Measurements from ENCODE around the gene FXYD5. TPM values are rescaled to one million over a fixed set of nuclear protein-coding genes. Genes with fewer than 3 reads are reported as not detected.

Gene FXYD5
- total and polyA plus RNA-seq, 9 of the 15 experiments (the other 6 are each of a cell fraction or from before 2014, with no cell fraction given) = 104 to 537 (median 174) TPM

DNA sequence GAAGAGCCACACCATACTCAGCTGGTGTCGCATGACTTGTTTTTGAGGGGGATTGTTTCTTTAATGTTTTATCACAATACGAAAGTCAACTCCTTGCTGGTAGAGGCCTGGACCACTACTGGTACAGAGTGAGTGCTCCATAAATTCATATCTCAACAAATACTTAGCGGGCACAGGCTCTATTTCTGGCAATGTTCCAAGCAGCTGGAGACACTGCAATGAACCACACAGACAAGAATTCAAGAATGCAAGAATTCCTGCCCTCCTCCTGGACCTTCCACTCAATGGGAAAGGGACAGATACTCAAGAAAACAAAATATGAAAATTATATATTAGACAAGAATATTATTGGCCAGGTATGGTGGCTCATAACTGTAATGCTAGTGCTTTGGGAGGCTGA lies 5.1 kb upstream of the FXYD5 start:
- ChIA-PET POLR2A (interaction anchor here (1.1 to 1.2 kb wide), 2 partner anchors 9 to 115 kb away, joined by 4 read pairs; no protein-coding TSS in a partner anchor), CTCF (ENCODE audit: low intra/inter-chr PET ratio) (no interaction called here)
- WGBS (ENCODE audit: insufficient coverage, low coverage, missing lambda C conversion rate) = 84% methylated on average over 3 of the region's 3 CpGs
- Histone ChIP-seq H3K27ac (ENCODE audit: extremely low read depth, low read depth, low read length) (no peak overlapping the region), H4K20me1 (replicated peaks; ENCODE audit: control insufficient read depth, insufficient read depth, low read length) (peaks cover 8% of the 10 kb centered on the region), H3K9me3 (replicated peaks; ENCODE audit: control insufficient read depth, insufficient read depth, low read depth, low read length) (no peaks in the 10 kb centered on the region), H3K36me3 (ENCODE audit: control insufficient read depth, insufficient read depth, low read length) (peaks cover 8% of the 10 kb centered on the region; the same call in 2 of the 3 replicates), H3K4me3 (no peak overlapping the region), H3K27me3 (ENCODE audit: control insufficient read depth in 2 of 2, insufficient read depth in 2 of 2, low read length in 2 of 2) (no peaks in the 10 kb centered on the region), H3K4me2 (ENCODE audit: insufficient read depth, low read length) (no peak overlapping the region), H2AFZ (ENCODE audit: low read depth, low read length) (no peak overlapping the region), H3K79me2 (ENCODE audit: control insufficient read depth, insufficient read depth, low read length) (peaks cover 13% of the 10 kb centered on the region), H3K9ac (ENCODE audit: insufficient read depth in 1 of 2, low read depth in 2 of 2, low read length in 2 of 2) (no peak overlapping the region), H3K9me1 (ENCODE audit: control insufficient read depth, insufficient read depth, low read length) (no peaks in the 10 kb centered on the region), H3K4me1 (replicated peaks in 1 of 2; ENCODE audit: control insufficient read depth in 2 of 2, insufficient read depth in 2 of 2, low read length in 2 of 2) (peaks cover 5 to 26% of the 10 kb centered on the region in 2 experiments; a peak in 4 of 5 replicates)
- DNase-seq (ENCODE audit: extremely low read depth in 1 of 4, low spot score in 3 of 4) (no peak), ATAC-seq (no peak), FAIRE-seq (no peak)
- in situ Hi-C loops (cut with MboI) = no loop called here
- no peak for TF ChIP-seq HNRNPLL (IDR thresholded peaks at IDR 0.05; ENCODE audit: low read depth, low read length, poor library complexity, severe bottlenecking)
- peak; percentile 78 for TF ChIP-seq NFIC (IDR thresholded peaks at IDR 0.05)
- intact Hi-C loops (cut with micrococcal nuclease) = no loop called here
- BruUV-seq (replicated peaks) = no TSS peak

DNA sequence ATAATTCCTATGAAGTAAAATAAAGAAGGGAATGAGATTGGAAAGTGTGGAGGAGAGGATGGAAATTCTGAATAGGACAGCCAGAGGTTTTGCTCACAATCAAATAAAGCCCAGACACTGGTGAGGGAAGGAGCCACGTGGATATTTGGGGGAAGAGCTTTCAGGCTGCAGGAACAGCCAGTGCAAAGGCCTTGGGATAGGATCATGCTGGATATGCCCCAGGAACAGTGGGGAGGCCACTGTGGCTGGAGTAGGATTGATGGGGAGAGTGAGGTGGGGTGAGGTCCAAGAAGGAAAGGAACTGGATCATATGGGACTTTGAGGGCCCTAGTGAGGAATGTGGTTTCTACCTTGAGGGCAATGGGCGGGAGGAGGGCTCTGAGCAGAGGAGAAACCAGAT lies 4.1 kb upstream of the FXYD5 start:
- H3K27me3 ChIP-seq (ENCODE audit: control insufficient read depth in 2 of 2, insufficient read depth in 2 of 2, low read length in 2 of 2) = no peaks in the 10 kb centered on the region
- no peak overlapping the region for H2AFZ ChIP-seq (ENCODE audit: low read depth, low read length)
- no peak overlapping the region for H3K9ac ChIP-seq (ENCODE audit: insufficient read depth in 1 of 2, low read depth in 2 of 2, low read length in 2 of 2)
- no peak overlapping the region for H3K27ac ChIP-seq (ENCODE audit: extremely low read depth, low read depth, low read length)
- no peak overlapping the region for H3K4me2 ChIP-seq (ENCODE audit: insufficient read depth, low read length)
- FAIRE-seq (no peak), DNase-seq (ENCODE audit: extremely low read depth in 1 of 4, low spot score in 3 of 4) (no peak), ATAC-seq (no peak)
- no peak for TF ChIP-seq E2F5 (CRISPR knock-in tag; IDR thresholded peaks at IDR 0.05)
- peak; percentile 71 for TF ChIP-seq PRDM10 (IDR thresholded peaks at IDR 0.05; ENCODE audit: partially characterized antibody)
- no peak for TF ChIP-seq ZNF408 (CRISPR knock-in tag; IDR thresholded peaks at IDR 0.05; ENCODE audit: low read depth)
- TF ChIP-seq THRAP3 (IDR thresholded peaks at IDR 0.05; ENCODE audit: borderline replicate concordance) = no peak
- no peak for TF ChIP-seq ZFP36 (IDR thresholded peaks at IDR 0.05; ENCODE audit: low read depth, low read length, partially characterized antibody)
- TF ChIP-seq, protein P1, sequence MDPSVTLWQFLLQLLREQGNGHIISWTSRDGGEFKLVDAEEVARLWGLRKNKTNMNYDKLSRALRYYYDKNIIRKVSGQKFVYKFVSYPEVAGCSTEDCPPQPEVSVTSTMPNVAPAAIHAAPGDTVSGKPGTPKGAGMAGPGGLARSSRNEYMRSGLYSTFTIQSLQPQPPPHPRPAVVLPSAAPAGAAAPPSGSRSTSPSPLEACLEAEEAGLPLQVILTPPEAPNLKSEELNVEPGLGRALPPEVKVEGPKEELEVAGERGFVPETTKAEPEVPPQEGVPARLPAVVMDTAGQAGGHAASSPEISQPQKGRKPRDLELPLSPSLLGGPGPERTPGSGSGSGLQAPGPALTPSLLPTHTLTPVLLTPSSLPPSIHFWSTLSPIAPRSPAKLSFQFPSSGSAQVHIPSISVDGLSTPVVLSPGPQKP (CRISPR knock-in tag; IDR thresholded peaks at IDR 0.05) = no peak
- BruUV-seq (replicated peaks) = no TSS peak
- WGBS (ENCODE audit: insufficient coverage, low coverage, missing lambda C conversion rate) = 57% methylated on average over 2 of the region's 2 CpGs
- peaks cover 5 to 27% of the 10 kb centered on the region in 2 experiments; a peak in 4 of 5 replicates for H3K4me1 ChIP-seq (replicated peaks in 1 of 2; ENCODE audit: control insufficient read depth in 2 of 2, insufficient read depth in 2 of 2, low read length in 2 of 2)
- CTCF ChIA-PET (ENCODE audit: low intra/inter-chr PET ratio) = no interaction called here
- H3K9me3 ChIP-seq (replicated peaks; ENCODE audit: control insufficient read depth, insufficient read depth, low read depth, low read length) = no peaks in the 10 kb centered on the region
- H3K36me3 ChIP-seq (ENCODE audit: control insufficient read depth, insufficient read depth, low read length) = peaks cover 9% of the 10 kb centered on the region; the same call in 2 of the 3 replicates
- no peak overlapping the region for H3K4me3 ChIP-seq
- H3K9me1 ChIP-seq (ENCODE audit: control insufficient read depth, insufficient read depth, low read length) = no peaks in the 10 kb centered on the region
- intact Hi-C loops (cut with micrococcal nuclease) = loop anchor here (5.0 kb wide), 2 partner anchors 57 to 97 kb away; partner anchors contain the start of gene LSR
- POLR2A ChIA-PET = interaction anchor here (1.5 kb wide), 1 partner anchor 9 kb away, joined by 7 read pairs; no protein-coding TSS in a partner anchor
- peaks cover 23% of the 10 kb centered on the region for H3K79me2 ChIP-seq (ENCODE audit: control insufficient read depth, insufficient read depth, low read length)
- no peaks in the 10 kb centered on the region for H4K20me1 ChIP-seq (replicated peaks; ENCODE audit: control insufficient read depth, insufficient read depth, low read length)
- in situ Hi-C loops (cut with MboI) = no loop called here
